Measurements from ENCODE around the gene C1orf141.
"Not testable (repeated sequence)": the region's sequence is repeated elsewhere in the genome, so short reads cannot be mapped to it uniquely, and the experiment has no call there.

C1orf141 gene

GRCh38 chr1:67085326-67085725 lies 49.4 kb downstream of the C1orf141 start:
- DNase-seq (ENCODE audit: low read depth in 3 of 3) = no peak

GRCh38 chr1:67084765-67085318 lies 49.9 kb downstream of the C1orf141 start:
- no peak for DNase-seq (ENCODE audit: low read depth in 3 of 3)

DNA sequence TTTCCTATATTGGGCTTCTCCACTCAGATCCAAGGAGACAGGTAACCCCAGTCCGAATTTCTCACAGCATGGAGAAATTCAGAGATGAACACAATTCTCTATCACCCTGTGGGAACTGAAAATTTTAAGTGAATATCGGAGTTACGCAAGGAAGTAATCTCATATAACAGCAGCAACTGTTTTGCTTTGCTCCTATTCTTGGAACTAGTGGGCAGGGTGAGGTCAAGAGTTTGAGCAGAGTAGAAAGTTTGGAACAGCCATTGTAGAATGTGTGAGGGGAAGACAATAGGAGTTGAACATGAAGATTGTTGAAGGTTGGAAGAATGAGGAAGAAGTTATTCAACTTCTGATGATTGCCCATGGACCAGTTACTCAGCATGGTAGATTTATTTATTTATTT lies 56.5 kb downstream of the C1orf141 start:
- no peak for DNase-seq (ENCODE audit: low read depth in 3 of 3)

DNA sequence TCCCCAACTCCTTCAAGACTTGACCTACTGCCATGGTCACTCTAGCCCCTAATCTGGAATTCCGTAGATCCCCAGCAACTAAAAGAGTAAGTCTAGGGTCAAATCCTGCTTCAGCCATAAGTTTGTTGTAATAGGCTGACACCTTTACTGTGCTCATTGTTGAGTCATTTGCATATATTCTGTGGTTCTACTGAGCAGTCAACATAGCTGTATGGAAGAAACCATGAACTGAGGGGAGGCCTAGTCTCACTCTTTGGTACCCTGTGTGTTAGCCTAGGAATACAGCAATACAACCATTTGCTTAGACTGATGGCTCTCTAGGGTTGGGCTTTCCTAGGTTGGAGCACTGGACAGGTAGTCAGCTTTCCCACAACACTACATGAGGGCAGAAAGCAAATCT lies 57.2 kb downstream of the C1orf141 start:
- no peak for DNase-seq (ENCODE audit: low read depth in 3 of 3)

DNA sequence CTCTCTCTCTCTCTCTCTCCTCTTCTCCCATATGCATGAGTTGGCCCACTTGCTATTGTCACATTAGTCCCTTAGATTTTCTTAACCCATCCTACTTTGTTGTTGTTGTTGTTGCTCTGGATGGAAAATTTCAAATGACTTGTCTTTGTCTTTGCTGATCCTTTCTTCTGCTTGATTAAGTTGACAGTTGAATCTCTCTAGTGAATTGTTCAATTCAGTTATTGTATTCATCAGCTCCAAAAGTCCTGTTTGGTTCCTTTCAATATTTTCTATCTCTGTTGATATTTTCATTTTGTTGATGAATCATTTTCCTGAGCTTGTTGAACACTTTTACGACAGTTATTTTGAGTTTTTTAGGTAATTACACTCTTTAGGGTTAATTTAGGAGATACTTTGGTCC lies 62.0 kb downstream of the C1orf141 start:
- DNase-seq (ENCODE audit: low read depth in 3 of 3) = no peak

- not testable (repeated sequence) for DNase-seq (ENCODE audit: low read depth in 3 of 3)
These were observed 67.1 kb downstream of the C1orf141 start for GRCh38 chr1:67067655-67068054.

- no peak for DNase-seq (ENCODE audit: low read depth in 3 of 3)
These were observed 72.4 kb downstream of the C1orf141 start for GRCh38 chr1:67062412-67062811.

DNA sequence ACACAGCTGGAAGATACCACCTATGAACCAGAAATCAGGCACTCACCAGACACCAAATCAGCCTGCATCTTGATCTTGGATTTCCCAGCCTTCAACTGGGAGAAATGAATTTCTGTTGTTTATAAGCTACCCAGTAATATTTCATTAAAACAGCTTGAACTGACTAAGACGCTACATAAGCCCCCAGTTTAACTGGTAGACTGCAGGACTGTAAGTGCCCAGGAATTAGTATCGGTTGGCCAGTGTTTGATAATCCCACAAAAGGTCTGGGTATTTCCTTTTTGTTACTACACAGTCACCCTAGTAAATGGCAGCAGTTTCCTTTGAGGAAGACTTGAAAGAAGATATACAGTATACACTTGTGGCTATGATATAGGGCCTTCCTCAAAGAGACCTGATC lies 73.5 kb downstream of the C1orf141 start:
- DNase-seq (ENCODE audit: low read depth in 3 of 3) = no peak

GRCh38 chr1:67060811-67061218 lies 74.0 kb downstream of the C1orf141 start:
- DNase-seq (ENCODE audit: low read depth in 3 of 3) = no peak

DNA sequence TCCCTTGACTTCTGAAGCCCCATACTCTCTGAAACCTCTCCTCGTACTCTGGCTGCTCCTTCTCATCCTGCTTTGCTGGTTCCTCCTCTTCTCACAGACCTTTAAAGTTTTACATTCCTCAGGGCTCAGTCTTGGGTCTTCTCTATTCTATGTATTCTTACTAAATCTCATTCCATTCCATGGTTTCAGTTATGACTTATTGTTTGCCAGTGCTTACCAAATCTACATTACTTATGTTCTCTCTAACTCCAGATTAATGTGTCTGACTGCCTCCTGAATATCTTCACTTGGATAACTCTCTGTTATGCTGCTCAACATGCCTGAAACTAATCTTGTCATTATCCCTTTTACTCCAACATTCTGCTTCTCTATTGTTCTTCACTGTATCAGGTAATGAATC lies 75.4 kb downstream of the C1orf141 start:
- no peak for DNase-seq (ENCODE audit: low read depth in 3 of 3)

GRCh38 chr1:67058761-67059160 lies 76.0 kb downstream of the C1orf141 start:
- no peak for DNase-seq (ENCODE audit: low read depth in 3 of 3)

- DNase-seq (ENCODE audit: low read depth in 3 of 3) = no peak
These were observed 76.5 kb downstream of the C1orf141 start for GRCh38 chr1:67058242-67058641.

DNA sequence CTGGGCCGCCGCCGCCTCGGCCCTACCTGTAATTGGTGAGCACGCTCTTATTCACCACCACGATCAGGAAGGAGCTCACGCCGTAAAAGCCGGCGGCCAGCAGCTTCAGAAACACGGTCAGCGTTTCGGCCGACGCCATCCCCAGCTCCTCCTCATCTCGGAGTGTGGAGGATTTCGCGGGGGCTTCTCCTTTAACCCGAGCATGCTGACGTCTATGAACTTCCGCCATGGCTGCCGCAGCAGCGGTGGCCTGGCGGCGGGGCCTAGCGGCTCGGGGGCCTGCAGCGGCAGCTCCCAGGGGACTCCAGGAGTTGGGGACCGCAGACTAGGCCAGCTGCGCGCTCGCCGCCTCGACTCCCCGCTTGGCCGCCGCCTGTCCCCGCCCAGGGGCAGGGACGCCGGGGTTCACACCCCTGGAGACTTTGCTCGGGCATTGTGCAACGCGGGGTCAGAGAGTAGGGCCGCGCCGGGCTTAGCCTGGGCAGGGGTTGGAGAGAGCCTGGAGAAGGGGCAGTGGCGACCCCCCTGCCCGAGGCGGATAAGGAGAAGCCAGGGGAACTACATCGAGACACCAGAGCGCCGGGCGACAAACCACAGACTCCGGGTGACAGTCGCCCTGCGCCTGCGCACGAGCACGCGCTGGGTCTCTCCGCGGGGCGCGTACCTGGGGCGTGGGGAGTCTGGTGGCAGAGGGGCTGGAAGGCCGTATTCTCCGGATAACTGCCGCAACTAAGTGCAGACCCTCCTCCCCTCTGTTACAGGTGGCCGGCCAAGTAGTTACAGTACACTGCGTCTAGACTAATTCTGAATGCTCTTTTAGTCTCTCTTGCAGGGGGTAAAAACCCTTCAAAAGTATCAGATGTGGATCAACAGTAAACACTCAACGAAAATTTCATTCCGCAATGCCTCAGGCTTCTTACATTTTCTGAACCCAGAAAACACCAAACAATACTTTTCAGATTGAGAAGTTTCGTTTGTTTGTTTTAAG lies 80.7 kb downstream of the C1orf141 start, which contains the start of gene SLC35D1:
SLC35D1 (minus strand) TSS at position 364 of the 988 bp plus-strand sequence; CDS start at position 229, 135 bp downstream.
- DNase-seq (ENCODE audit: low read depth in 3 of 3) = peak; percentile 64 to 74 (median 71)

DNA sequence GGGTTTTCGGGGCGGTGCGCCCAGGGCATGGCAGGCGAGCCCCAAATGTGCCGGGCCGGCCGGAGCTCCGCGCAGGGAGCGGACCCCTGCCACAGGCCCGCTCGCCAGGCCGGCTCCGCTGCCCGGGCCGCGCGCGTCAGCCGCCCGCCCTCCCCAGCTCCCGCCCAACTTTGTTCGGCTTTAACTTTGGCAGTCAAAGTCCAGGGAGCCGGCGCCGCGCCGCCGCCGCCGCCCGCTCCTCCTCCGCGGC lies 81.3 kb downstream of the C1orf141 start:
- no peak for DNase-seq (ENCODE audit: low read depth in 3 of 3)

DNA sequence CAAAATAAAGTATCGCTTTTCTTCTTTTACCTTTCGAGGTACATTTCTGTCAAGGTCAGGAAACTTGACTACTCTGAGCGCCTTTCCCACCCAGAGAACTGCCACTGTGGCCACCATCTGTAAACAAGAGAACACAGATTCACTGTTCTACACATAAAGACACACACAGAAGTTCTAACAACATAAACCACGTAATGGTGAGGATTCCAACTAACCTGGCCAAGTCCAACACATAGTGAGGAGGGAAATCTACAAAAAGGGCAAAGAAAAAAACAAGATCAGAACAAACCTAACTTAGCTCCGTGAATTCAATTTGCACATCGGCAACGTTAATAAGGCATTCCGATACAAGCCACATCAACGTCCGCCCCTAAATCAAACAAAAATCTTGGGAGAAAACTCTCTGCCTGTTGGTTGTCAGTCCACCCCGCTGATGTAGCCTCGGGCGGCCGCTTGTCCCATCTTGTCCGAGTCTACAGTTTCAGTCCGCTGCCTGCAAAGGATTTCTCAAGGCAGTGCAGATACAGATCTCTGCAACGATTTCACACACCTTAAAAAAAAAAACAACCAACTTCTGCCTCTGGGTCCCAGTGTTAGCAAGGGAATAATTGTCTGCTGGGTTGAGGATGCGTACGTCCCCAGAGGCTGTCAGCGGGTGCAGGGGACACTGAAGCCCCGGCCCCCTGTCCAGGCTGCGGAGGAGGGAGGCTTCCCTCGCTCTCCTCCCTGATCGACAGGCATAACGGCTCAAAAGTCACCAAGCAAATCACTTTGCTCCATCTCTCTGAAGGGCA lies 81.8 kb downstream of the C1orf141 start:
- peak in 2 of 3 experiments; percentile 2 to 18 for DNase-seq (ENCODE audit: low read depth in 3 of 3)

DNA sequence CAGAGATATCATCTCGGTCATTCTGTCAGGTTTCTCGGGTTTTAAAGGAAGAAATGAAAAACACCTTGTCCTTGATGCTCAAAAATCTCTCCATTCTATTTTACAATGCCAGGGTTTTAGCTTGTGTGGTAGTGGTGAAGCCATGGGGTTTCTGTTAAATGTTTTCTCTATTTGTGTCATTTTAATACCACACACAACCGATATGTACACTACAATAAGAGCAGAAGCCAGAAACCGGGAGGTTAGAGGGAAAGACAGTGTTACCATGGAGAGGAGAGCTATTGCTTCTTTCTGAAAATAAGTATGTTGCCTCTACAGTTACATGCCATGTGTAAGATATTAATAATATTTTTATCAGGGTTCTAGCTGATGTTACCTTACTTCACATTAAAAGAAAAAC lies 83.6 kb downstream of the C1orf141 start:
- no peak for DNase-seq (ENCODE audit: low read depth in 3 of 3)

- DNase-seq (ENCODE audit: low read depth in 3 of 3) = no peak
These were observed 90.0 kb downstream of the C1orf141 start for GRCh38 chr1:67044631-67045270.

DNA sequence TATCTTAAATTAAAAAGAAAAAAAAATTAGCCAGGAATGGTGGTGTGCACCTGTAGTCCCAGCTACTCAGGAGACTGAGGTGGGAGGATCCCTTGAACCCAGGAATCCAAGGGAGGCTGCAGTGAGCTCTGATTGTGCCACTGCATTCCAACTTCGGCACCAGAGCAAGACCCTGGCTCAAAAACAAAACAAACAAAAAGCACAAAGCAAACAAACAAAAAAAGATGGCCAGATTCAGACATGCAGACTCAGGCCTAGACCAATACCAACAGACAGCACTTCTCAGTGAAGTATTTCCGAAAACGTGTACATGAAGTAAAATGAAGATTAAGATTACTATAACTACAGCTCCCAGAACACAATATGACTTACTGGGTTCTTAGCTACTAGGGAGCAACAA lies 91.4 kb downstream of the C1orf141 start:
- no peak for DNase-seq (ENCODE audit: low read depth in 3 of 3)
